ENCODE measurements around the gene PNPLA7. TPM values are rescaled to one million over a fixed set of nuclear protein-coding genes. Genes with fewer than 3 reads are reported as not detected.
"Not testable (repeated sequence)": the region's sequence is repeated elsewhere in the genome, so short reads cannot be mapped to it uniquely, and the experiment has no call there.

The PNPLA7 gene
- total RNA-seq, 1 donor from 2014 or later = 7.2 TPM

- Mint-ChIP-seq H3K9me3 (ENCODE audit: unreplicated experiment) (no peaks in the 10 kb centered on the region), H3K4me3 (ENCODE audit: unreplicated experiment) (no peak overlapping the region), H3K27me3 (ENCODE audit: unreplicated experiment) (no peaks in the 10 kb centered on the region), H3K27ac (ENCODE audit: unreplicated experiment) (peak overlapping the region; percentile 36), H3K4me1 (ENCODE audit: unreplicated experiment) (peaks cover 7% of the 10 kb centered on the region), H3K36me3 (ENCODE audit: unreplicated experiment) (peaks cover 9% of the 10 kb centered on the region)
- no peak for DNase-seq (ENCODE audit: extremely low spot score, unreplicated experiment)
- TF ChIP-seq CTCF (IDR thresholded peaks at IDR 0.05) = peak; percentile 69
These were observed 15.7 kb downstream of the PNPLA7 start for GRCh38 chr9:137534256-137535119.

DNA sequence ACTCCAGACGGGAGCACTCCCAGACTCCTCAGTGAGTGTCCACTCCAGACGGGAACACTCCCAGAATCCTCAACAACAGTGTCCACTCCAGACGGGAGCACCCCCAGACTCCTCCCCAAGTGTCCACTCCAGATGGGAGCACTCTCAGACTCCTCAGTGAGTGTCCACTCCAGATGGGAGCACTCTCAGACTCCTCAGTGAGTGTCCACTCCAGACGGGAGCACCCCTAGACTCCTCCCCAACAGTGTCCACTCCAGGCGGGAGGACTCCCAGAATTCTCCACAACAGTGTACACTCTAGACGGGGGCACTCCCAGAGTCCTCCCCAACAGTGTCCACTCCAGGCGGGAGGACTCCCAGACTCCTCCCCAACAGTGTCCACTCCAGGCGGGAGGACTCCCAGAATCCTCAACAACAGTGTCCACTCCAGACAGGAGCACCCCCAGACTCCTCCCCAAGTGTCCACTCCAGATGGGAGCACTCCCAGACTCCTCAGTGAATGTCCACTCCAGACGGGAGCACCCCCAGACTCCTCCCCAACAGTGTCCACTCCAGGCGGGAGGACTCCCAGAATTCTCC, 17.2 kb downstream of the PNPLA7 start:
- H3K27me3 Mint-ChIP-seq (ENCODE audit: unreplicated experiment); H3K36me3 Mint-ChIP-seq (ENCODE audit: unreplicated experiment); DNase-seq (ENCODE audit: extremely low spot score, unreplicated experiment); H3K9me3 Mint-ChIP-seq (ENCODE audit: unreplicated experiment); H3K4me3 Mint-ChIP-seq (ENCODE audit: unreplicated experiment); H3K4me1 Mint-ChIP-seq (ENCODE audit: unreplicated experiment); H3K27ac Mint-ChIP-seq (ENCODE audit: unreplicated experiment): not testable (repeated sequence)

- Mint-ChIP-seq H3K9me3 (ENCODE audit: unreplicated experiment) (no peaks in the 10 kb centered on the region), H3K27me3 (ENCODE audit: unreplicated experiment) (peaks cover 9% of the 10 kb centered on the region), H3K4me1 (ENCODE audit: unreplicated experiment) (peaks cover 7% of the 10 kb centered on the region), H3K36me3 (ENCODE audit: unreplicated experiment) (peaks cover 5% of the 10 kb centered on the region), H3K4me3 (ENCODE audit: unreplicated experiment) (no peak overlapping the region), H3K27ac (ENCODE audit: unreplicated experiment) (no peak overlapping the region)
- no peak for TF ChIP-seq CTCF (IDR thresholded peaks at IDR 0.05)
- no peak for DNase-seq (ENCODE audit: extremely low spot score, unreplicated experiment)
These were observed 19.0 kb downstream of the PNPLA7 start for GRCh38 chr9:137531099-137531765.

DNA sequence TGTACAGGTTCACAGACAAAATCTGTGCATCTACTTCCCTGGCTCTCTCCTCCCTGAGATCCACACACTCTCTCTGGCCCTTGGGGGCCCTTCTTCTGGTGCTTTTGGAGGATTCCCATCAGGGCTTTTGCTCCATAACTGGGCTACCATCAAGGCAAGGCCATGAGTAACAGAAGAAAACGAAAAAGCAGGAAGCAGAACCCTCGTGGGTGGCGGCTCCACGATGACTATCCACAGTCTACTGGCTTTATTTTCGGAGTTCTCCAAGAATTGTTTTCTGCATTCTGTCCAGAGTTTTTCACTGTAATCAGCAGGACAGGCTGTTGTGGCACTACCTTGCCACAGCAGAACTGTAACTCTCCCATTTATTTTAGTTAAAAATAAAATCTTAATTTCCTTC, 19.9 kb downstream of the PNPLA7 start:
- Mint-ChIP-seq H3K36me3 (ENCODE audit: unreplicated experiment) (peaks cover 3% of the 10 kb centered on the region), H3K4me1 (ENCODE audit: unreplicated experiment) (peaks cover 10% of the 10 kb centered on the region), H3K27me3 (ENCODE audit: unreplicated experiment) (peaks cover 9% of the 10 kb centered on the region), H3K27ac (ENCODE audit: unreplicated experiment) (no peak overlapping the region), H3K9me3 (ENCODE audit: unreplicated experiment) (no peaks in the 10 kb centered on the region), H3K4me3 (ENCODE audit: unreplicated experiment) (no peak overlapping the region)
- DNase-seq (ENCODE audit: extremely low spot score, unreplicated experiment) = no peak
- no peak for TF ChIP-seq CTCF (IDR thresholded peaks at IDR 0.05)

- DNase-seq (ENCODE audit: extremely low spot score, unreplicated experiment) = no peak
- H3K36me3 Mint-ChIP-seq (ENCODE audit: unreplicated experiment) = no peaks in the 10 kb centered on the region
- no peak overlapping the region for H3K27ac Mint-ChIP-seq (ENCODE audit: unreplicated experiment)
- H3K4me3 Mint-ChIP-seq (ENCODE audit: unreplicated experiment) = no peak overlapping the region
- no peak for TF ChIP-seq CTCF (IDR thresholded peaks at IDR 0.05)
- peaks cover 5% of the 10 kb centered on the region for H3K4me1 Mint-ChIP-seq (ENCODE audit: unreplicated experiment)
- no peaks in the 10 kb centered on the region for H3K9me3 Mint-ChIP-seq (ENCODE audit: unreplicated experiment)
- peaks cover 9% of the 10 kb centered on the region for H3K27me3 Mint-ChIP-seq (ENCODE audit: unreplicated experiment)
These were observed 25.3 kb downstream of the PNPLA7 start for GRCh38 chr9:137524981-137525317.
